ENCODE data around the gene PPP2R3A. TPM values are rescaled to one million over a fixed set of nuclear protein-coding genes. Genes with fewer than 3 reads are reported as not detected.
"Not testable (repeated sequence)": the region's sequence is repeated elsewhere in the genome, so short reads cannot be mapped to it uniquely, and the experiment has no call there.

Gene PPP2R3A
- total RNA-seq, 2 experiments from 2014 or later, result 0.17 to 0.23 TPM

DNA sequence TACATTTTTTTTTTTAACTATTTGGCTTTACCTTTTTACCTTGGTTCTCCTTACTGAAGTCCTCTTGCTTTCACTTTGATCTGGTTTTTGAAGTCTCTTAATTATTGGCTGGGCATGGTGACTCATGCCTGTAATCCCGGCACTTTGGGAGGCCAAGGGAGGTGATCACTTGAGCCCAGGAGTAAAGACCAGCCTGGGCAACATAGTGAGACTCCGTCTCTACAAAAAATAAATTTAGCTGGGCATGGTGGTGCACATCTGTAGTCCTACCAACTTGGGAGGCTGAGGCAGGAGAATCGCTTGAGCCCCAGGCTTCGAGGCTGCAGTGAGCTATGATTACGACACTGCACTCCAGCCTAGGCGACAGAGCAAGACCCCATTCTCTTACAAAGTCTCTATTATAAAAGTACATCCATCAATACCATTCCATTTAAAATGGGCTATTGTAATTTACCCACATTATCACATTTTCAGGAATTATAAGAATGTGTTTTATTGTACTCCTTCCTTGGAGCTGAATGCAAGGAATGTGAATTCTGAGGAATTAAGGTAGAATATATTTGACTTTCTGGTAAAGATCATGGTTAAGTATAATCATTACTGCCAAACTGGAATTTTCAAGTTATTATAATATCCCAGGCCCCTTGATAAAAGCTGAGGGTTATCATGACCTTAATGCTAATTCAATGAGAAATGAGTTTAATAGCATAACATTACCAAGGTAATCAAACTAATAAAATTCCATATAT is 181.6 kb downstream of the PPP2R3A start:
- ATAC-seq (ENCODE audit: low read depth) (no peak), DNase-seq (no peak)
- POLR2A ChIA-PET, result no interaction called here
- Mint-ChIP-seq H3K27ac (no peak overlapping the region), H3K4me1 (peaks cover 21% of the 10 kb centered on the region), H3K27me3 (no peaks in the 10 kb centered on the region), H3K36me3 (peaks cover 32% of the 10 kb centered on the region), H3K4me3 (no peak overlapping the region), H3K9me3 (no peaks in the 10 kb centered on the region)

- Mint-ChIP-seq H3K27ac (peak overlapping the region; percentile 13), H3K27me3 (no peaks in the 10 kb centered on the region), H3K36me3 (peaks cover 40% of the 10 kb centered on the region), H3K4me3 (no peak overlapping the region), H3K9me3 (no peaks in the 10 kb centered on the region), H3K4me1 (peaks cover 33% of the 10 kb centered on the region)
- ATAC-seq (ENCODE audit: low read depth), result no peak
- DNase-seq, result no peak
- POLR2A ChIA-PET, result no interaction called here
Observed at GRCh38 chr3:136149667-136150066, 184.1 kb downstream of the PPP2R3A start.

DNA sequence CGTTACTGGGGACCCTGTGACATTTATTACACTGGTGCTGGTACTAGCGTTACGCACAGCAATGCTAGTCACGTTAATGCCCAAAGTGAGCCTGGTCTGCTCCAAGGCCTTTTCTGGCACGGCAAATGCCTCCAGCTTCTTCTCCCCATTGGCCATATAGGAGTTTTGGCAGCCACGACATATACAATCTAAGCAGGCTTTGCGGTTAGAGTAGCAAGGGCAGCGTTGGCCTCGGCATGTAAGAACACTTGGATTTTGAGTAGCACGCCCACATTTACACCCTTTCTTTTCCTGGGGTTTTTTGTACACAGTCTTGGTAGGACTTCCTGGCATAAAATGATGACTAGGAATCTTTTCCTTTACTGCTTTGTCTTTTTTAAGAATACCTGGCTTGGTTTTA is 185.7 kb downstream of the PPP2R3A start:
- no peak for DNase-seq
- H3K27me3 Mint-ChIP-seq, result no peaks in the 10 kb centered on the region
- H3K9me3 Mint-ChIP-seq, result no peaks in the 10 kb centered on the region
- POLR2A ChIA-PET, result no interaction called here
- peaks cover 34% of the 10 kb centered on the region for H3K36me3 Mint-ChIP-seq
- ATAC-seq (ENCODE audit: low read depth), result no peak
- peaks cover 37% of the 10 kb centered on the region for H3K4me1 Mint-ChIP-seq
- H3K27ac Mint-ChIP-seq, result no peak overlapping the region
- no peak overlapping the region for H3K4me3 Mint-ChIP-seq

DNA sequence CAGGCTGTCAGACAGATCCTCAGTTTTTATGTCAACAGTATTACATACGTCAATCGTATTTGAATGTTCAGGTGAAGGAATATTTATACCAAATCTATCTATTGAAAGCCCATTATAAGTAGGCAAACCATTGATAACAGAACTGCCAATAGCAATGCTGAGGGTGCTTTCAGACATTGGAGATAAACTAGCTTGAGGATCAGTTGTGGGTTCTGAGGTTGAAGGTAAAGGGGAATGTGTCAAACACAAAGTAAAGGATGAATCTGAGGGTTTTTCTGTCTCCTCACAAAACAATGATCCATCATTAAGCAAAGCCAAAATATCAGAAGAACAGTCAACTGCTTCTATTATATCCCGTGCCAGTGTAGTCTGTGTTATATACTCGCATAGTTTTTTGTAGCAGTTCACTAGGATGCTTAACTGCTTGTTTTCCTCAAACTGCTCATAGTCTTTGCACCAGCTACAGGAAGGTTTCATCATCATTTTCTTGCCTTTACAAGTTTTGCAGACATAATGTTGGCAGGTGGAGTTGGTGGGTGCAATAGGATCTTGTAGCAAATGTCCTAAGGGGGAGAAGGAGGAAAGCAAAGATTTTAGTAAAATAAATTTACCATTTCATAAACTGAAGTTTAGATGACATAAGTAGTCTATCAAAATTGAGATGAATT is 186.8 kb downstream of the PPP2R3A start:
- H3K27me3 Mint-ChIP-seq, result no peaks in the 10 kb centered on the region
- POLR2A ChIA-PET, result no interaction called here
- DNase-seq, result no peak
- H3K4me1 Mint-ChIP-seq, result peaks cover 34% of the 10 kb centered on the region
- H3K9me3 Mint-ChIP-seq, result no peaks in the 10 kb centered on the region
- H3K27ac Mint-ChIP-seq, result peak overlapping the region; percentile 3
- no peak overlapping the region for H3K4me3 Mint-ChIP-seq
- H3K36me3 Mint-ChIP-seq, result peaks cover 34% of the 10 kb centered on the region
- ATAC-seq (ENCODE audit: low read depth), result no peak

DNA sequence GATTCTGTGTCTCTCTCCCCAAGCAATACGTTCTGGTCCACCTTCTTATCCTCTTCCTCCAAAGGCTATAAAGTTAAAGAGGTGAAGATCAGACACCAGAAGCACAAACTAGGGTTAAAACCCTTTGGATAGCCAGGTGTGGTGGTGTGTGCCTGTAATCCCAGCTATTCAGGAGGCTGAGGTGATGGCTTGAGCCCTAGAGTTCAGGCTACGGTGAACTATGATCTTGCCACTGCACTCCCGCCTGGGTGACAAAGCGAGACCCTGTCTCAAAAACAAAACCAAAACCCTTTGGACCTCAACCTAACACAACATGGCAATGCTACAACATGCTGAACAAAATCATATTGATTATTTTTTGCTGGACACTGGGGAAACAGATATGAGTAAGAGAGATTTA is 187.4 kb downstream of the PPP2R3A start:
- no peak overlapping the region for H3K4me3 Mint-ChIP-seq
- H3K27ac Mint-ChIP-seq, result no peak overlapping the region
- ATAC-seq (ENCODE audit: low read depth) (no peak), DNase-seq (no peak)
- H3K4me1 Mint-ChIP-seq, result peaks cover 34% of the 10 kb centered on the region
- no peaks in the 10 kb centered on the region for H3K9me3 Mint-ChIP-seq
- H3K27me3 Mint-ChIP-seq, result no peaks in the 10 kb centered on the region
- POLR2A ChIA-PET, result no interaction called here
- H3K36me3 Mint-ChIP-seq, result peaks cover 31% of the 10 kb centered on the region

GRCh38 chr3:136161516-136161915 is 196.0 kb downstream of the PPP2R3A start:
- Mint-ChIP-seq H3K36me3 (peaks cover 39% of the 10 kb centered on the region), H3K27me3 (no peaks in the 10 kb centered on the region), H3K9me3 (peaks cover 4% of the 10 kb centered on the region), H3K27ac (no peak overlapping the region), H3K4me3 (no peak overlapping the region), H3K4me1 (peaks cover 27% of the 10 kb centered on the region)
- no peak for DNase-seq
- no peak for ATAC-seq (ENCODE audit: low read depth)
- POLR2A ChIA-PET, result no interaction called here

GRCh38 chr3:136162322-136162721 is 196.8 kb downstream of the PPP2R3A start:
- Mint-ChIP-seq H3K36me3 (peaks cover 39% of the 10 kb centered on the region), H3K4me3 (no peak overlapping the region), H3K9me3 (peaks cover 4% of the 10 kb centered on the region), H3K4me1 (peaks cover 26% of the 10 kb centered on the region), H3K27ac (no peak overlapping the region), H3K27me3 (no peaks in the 10 kb centered on the region)
- ATAC-seq (ENCODE audit: low read depth), result no peak
- POLR2A ChIA-PET, result no interaction called here
- no peak for DNase-seq

GRCh38 chr3:136163607-136164006 is 198.1 kb downstream of the PPP2R3A start:
- ATAC-seq (ENCODE audit: low read depth); H3K27me3 Mint-ChIP-seq; H3K27ac Mint-ChIP-seq; POLR2A ChIA-PET; H3K4me3 Mint-ChIP-seq; DNase-seq; H3K9me3 Mint-ChIP-seq: not testable (repeated sequence)
- peaks cover 28% of the 10 kb centered on the region for H3K4me1 Mint-ChIP-seq
- H3K36me3 Mint-ChIP-seq, result peaks cover 40% of the 10 kb centered on the region

DNA sequence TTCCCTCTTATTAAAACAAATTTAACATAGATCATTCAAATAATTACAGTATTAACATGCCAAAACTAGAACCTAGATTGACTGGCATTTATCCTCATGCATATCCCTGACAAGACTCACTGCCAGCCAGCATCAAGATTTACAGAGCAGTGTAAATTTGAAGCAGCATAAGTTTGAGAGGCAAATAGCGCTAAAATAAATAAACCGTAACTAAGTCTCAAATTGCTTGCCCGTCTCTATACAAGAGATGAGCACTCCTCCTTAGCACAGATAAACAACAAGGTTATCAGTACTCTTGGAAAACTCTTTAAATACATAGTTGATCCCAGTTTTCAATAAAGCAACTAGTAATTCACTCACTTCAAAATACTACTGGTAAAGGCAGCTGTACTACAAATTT is 201.0 kb downstream of the PPP2R3A start:
- DNase-seq (no peak), ATAC-seq (ENCODE audit: low read depth) (no peak)
- H3K27ac Mint-ChIP-seq, result no peak overlapping the region
- no peaks in the 10 kb centered on the region for H3K27me3 Mint-ChIP-seq
- POLR2A ChIA-PET, result no interaction called here
- H3K36me3 Mint-ChIP-seq, result peaks cover 28% of the 10 kb centered on the region
- H3K9me3 Mint-ChIP-seq, result no peaks in the 10 kb centered on the region
- no peak overlapping the region for H3K4me3 Mint-ChIP-seq
- peaks cover 30% of the 10 kb centered on the region for H3K4me1 Mint-ChIP-seq

DNA sequence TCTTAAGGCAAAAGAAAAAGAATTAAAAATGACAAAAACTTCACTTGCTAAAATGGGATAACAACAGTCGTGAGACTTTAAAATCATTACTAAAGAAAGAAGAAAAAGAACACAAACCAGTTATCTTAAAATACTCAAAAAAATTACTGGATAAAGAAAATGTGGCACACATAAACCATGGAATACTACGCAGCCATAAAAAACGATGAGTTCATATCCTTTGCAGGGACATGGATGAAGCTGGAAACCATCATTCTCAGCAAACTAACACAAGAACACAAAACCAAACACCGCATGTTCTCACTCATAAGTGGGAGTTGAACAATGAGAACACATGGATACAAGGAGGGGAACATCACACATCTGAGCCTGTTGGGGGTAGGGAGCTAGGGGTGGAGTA is 202.7 kb downstream of the PPP2R3A start:
- POLR2A ChIA-PET, result not testable (repeated sequence)
- H3K4me1 Mint-ChIP-seq, result peaks cover 32% of the 10 kb centered on the region

GRCh38 chr3:136171097-136171542 is 205.6 kb downstream of the PPP2R3A start:
- Mint-ChIP-seq H3K27me3 (no peaks in the 10 kb centered on the region), H3K27ac (peak overlapping the region; percentile 62), H3K36me3 (peaks cover 11% of the 10 kb centered on the region), H3K4me1 (peaks cover 21% of the 10 kb centered on the region), H3K4me3 (no peak overlapping the region), H3K9me3 (no peaks in the 10 kb centered on the region)
- POLR2A ChIA-PET, result interaction anchor here (1.4 kb wide), 1 partner anchor 24 kb away, joined by 3 read pairs; no protein-coding TSS in a partner anchor
- ATAC-seq (ENCODE audit: low read depth) (peak; percentile 30), DNase-seq (no peak)

More for the DNA sequence above, 202.7 kb downstream of the PPP2R3A start:
- not testable (repeated sequence) for H3K27me3 Mint-ChIP-seq; H3K9me3 Mint-ChIP-seq; ATAC-seq (ENCODE audit: low read depth); H3K27ac Mint-ChIP-seq; DNase-seq; H3K4me3 Mint-ChIP-seq
- H3K36me3 Mint-ChIP-seq, result peaks cover 24% of the 10 kb centered on the region

GRCh38 chr3:136173939-136174490 is 208.5 kb downstream of the PPP2R3A start:
- Mint-ChIP-seq H3K4me3 (no peak overlapping the region), H3K4me1 (peaks cover 13% of the 10 kb centered on the region), H3K36me3 (peaks cover 4% of the 10 kb centered on the region), H3K27me3 (no peaks in the 10 kb centered on the region), H3K9me3 (no peaks in the 10 kb centered on the region), H3K27ac (no peak overlapping the region)
- ATAC-seq (ENCODE audit: low read depth) (no peak), DNase-seq (no peak)
- POLR2A ChIA-PET, result no interaction called here

- POLR2A ChIA-PET, result no interaction called here
- H3K4me1 Mint-ChIP-seq, result peaks cover 25% of the 10 kb centered on the region
- DNase-seq, result no peak
- no peak overlapping the region for H3K4me3 Mint-ChIP-seq
- H3K27me3 Mint-ChIP-seq, result no peaks in the 10 kb centered on the region
- H3K9me3 Mint-ChIP-seq, result no peaks in the 10 kb centered on the region
- H3K36me3 Mint-ChIP-seq, result peaks cover 7% of the 10 kb centered on the region
- no peak for ATAC-seq (ENCODE audit: low read depth)
- H3K27ac Mint-ChIP-seq, result no peak overlapping the region
Observed at GRCh38 chr3:136177876-136178275, 212.3 kb downstream of the PPP2R3A start.

GRCh38 chr3:136181741-136182140 is 216.2 kb downstream of the PPP2R3A start:
- peaks cover 38% of the 10 kb centered on the region for H3K4me1 Mint-ChIP-seq
- H3K9me3 Mint-ChIP-seq, result no peaks in the 10 kb centered on the region

More at GRCh38 chr3:136181741-136182140, 216.2 kb downstream of the PPP2R3A start:
- H3K36me3 Mint-ChIP-seq, result peaks cover 6% of the 10 kb centered on the region
- no peak overlapping the region for H3K27ac Mint-ChIP-seq
- ATAC-seq (ENCODE audit: low read depth) (no peak), DNase-seq (no peak)
- no peaks in the 10 kb centered on the region for H3K27me3 Mint-ChIP-seq
- H3K4me3 Mint-ChIP-seq, result no peak overlapping the region
- POLR2A ChIA-PET, result interaction anchor here (0.7 to 1.2 kb wide), 2 partner anchors 10 to 1766 kb away, joined by 3 to 5 read pairs; no protein-coding TSS in a partner anchor
